ENCODE measurements around the gene STARD7.

- TF ChIP-seq CTCF (IDR thresholded peaks at IDR 0.05 in 2 of 3, conservative IDR thresholded peaks at IDR 0.05 in 1 of 3; ENCODE audit: insufficient read depth in 2 of 3, low read depth in 1 of 3, low read length in 3 of 3), result no peak
- no peak for TF ChIP-seq ATF4 (CRISPR knock-in tag; IDR thresholded peaks at IDR 0.05)
- TF ChIP-seq MTA3 (IDR thresholded peaks at IDR 0.05; ENCODE audit: borderline replicate concordance), result no peak
- TF ChIP-seq ZNF639 (CRISPR knock-in tag; conservative IDR thresholded peaks at IDR 0.05 in 1 of 2, IDR thresholded peaks at IDR 0.05 in 1 of 2), result no peak
- TF ChIP-seq ARID3A (IDR thresholded peaks at IDR 0.05; ENCODE audit: borderline replicate concordance, low read depth, low read length), result no peak
- TF ChIP-seq POLR2AphosphoS5 (IDR thresholded peaks at IDR 0.05; ENCODE audit: control insufficient read depth, insufficient read depth, low read depth, low read length), result no peak
Measured at GRCh38 chr2:96252526-96252925, 43.9 kb upstream of the STARD7 start.

Data from K562 (cell line).